Measurements from ENCODE around the gene CCDC154.
A peak's percentile ranks its signal among the peaks of the same experiment; 100 is the strongest.

CCDC154 gene

DNA sequence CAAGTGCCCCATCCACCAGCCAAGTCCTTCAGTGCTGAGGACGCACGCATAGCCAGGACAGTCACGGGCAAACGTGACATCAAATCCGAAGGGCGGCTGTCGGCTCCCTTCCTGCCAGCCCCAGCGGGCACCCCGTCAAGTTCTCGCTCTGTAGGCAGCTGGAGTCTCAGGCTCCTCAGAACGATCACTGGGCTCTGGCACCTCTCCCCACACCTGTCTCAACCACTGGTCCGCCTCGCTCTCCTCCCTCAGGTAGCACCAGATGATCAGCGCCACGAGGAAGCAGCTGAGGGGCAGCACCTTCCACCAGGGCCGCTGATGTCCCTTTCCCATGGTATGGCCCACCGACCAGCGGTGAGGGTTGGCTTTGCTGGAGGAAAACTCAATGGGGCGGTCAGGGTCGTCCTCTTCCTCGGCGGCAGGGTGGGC lies 24.2 kb downstream of the CCDC154 start:
- DNase-seq (ENCODE audit: low read depth in 2 of 2): no peak

DNA sequence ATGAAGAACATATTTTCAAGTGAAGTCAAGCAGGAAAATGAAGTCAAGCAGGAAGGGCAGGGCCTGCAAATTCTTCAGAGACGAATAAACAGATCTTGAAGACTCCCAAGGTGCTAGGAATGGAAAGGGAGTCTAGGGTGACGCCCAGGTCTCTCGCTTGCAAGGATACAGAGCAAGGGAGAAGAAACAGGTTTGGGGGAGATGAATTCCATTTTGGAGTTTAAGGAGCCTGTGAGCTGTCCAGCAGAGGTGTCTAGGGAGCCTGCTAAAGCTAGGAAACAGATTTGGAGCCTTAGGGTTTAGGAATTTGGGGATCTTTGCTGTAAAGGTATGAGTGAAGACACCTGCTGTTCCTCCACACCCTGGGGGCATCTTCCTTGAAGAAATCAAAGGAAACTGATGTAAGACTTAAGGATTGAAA lies 27.8 kb downstream of the CCDC154 start:
- DNase-seq (ENCODE audit: low read depth in 2 of 2): no peak

DNA sequence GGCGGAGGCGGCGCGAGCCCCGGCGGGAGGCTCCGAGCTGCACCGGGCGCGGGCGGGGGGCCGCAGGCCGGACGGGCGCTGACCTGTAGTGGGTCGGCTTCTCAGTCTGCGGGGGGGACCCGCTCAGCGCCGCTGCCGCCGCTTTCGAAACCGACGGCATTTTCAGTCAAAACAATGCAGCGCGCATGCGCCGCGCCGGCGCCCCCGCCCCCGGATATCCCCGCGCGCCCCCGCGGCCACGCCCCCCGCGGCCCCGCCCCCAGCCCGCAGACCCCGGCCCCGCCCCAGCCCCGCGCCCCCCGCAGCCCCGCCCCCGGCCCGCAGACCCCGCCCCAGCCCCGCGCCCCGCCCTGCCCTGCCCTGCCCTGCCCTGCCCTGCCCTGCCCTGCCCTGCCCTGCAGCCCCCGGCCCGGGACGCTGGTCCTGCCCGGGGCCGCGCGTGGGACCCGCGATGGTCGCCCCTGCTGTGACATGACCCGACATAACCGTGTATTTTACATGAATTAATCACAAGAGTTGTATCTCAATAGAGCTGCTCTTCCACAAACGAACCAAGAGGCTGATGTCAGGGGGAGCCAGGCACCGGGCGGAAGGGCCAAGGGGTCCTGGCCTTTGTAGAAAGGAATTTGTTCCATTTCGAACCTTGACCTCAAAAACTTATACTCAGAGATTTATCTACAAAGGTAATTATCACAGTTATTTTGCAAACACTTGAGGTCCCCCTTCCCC lies 29.7 kb downstream of the CCDC154 start, which contains the start of gene UNKL:
Gene UNKL (minus strand): TSS at position 173 of the 729 bp plus-strand sequence. CDS start 13 bp downstream, at position 160.
- DNase-seq (ENCODE audit: low read depth in 2 of 2): peak; percentile 64 to 66

DNA sequence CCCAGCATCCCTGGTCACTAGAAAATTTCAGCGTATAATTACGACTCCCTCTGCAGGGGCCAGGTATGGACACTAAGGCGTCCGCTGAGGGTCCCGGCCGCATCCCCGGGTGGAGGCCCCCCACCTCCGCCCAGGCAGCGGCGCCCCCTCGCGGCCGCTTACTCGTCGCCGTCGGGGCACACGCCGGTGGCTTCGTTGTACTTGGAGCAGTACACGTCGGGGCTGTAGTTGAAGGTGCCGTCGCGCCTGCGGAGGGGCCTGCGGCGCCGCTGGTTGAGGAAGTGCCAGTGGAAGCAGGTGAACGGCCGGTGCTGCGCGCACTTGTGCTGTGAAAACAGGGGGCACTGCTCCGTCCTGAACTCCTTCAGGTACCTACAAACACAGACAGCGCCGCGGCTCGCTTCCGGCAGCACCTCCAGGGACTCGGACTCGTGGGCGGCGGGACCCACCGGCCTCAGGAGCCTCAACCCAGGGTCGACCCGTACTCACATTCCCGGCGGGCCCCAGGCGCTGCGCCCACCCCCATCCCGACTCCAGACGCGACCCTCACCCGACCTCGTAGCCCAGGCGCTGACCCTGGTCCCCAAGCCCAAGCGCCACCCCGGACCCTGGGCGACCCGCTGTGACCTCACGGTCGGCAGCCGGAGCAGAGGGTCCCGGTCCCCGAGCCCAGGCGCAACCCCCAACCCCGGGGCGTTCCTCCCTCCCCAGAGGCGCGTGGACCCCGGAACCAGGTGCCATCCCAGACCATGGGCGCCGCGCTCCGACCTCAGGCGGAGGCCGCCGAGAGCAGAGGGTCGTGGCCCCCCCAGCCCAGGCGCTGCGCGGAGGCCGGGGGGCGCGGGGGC lies 30.4 kb downstream of the CCDC154 start:
- peak; percentile 24 to 25 for DNase-seq (ENCODE audit: low read depth in 2 of 2)

DNA sequence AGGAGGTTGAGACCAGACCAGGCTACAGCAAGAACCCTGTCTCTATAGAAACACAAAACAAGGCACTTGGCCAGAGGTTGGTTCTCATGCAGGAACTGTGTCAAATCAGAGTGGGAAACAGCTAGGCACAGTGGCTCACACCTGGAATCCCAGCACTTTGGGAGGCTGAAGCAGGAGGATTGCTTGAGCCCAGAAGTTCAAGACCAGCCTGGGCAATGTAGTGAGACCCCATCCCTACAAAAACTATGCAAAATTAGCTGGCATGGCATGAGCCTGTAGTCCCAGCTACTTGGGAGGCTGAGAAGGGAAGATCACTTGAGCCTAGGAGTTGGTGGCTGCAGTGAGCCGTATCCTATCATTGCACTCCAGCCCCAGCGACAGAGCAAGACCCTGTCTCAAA lies 31.5 kb downstream of the CCDC154 start:
- DNase-seq (ENCODE audit: low read depth in 2 of 2): no peak

DNA sequence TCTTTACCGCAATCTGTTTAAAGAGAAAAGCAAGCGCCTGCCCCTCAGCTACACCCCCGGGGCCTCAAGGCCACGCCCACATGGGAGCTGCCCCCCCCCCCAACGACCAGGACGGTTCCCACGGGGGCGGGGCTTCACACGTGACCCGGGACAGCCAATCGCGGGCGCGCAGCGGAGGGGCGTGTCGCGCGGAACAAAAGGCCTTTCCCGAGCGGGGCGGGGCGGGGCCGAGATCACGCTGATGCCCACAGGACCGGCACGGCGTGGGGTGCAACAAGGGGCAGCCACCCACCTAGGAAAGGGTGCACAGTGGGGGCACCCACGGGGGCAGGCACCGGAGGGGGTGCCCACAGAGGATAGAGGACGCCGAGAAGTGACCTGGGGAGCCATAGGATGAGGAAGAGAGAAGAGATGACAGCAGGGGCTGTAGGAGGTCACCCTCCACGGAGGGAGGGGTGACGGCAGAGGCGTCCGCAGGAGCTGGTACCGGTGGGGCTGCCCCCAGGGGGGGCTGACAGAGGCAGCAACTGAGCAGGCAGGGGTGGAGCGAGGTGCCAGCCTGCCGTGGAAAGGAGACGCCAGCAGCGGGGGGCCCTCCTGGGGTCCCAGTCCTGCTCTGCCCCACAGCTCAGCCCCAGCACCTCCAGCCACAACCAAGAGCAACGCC lies 36.1 kb downstream of the CCDC154 start:
- DNase-seq (ENCODE audit: low read depth in 2 of 2): peak; percentile 91 to 94

DNA sequence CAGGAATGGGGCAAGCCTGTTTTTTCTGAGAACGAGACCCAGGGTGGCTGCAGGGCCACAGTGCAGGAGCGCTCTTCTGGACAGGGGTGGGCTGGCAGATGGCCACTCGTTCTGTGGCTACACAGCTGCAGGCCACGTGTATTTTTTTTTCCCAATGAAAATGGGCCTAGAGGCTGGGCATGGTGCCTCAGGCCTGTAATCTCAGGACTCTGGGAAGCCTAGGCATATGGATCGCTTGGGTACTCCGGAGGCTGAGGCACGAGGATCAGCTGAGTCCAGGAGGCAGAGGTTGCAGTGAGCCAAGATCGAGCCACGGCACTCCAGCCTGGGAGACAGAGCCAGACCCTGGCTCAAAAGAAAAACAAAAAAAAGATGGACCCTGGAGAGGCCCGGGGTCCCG lies 36.6 kb downstream of the CCDC154 start:
- no peak for DNase-seq (ENCODE audit: low read depth in 2 of 2)

DNA sequence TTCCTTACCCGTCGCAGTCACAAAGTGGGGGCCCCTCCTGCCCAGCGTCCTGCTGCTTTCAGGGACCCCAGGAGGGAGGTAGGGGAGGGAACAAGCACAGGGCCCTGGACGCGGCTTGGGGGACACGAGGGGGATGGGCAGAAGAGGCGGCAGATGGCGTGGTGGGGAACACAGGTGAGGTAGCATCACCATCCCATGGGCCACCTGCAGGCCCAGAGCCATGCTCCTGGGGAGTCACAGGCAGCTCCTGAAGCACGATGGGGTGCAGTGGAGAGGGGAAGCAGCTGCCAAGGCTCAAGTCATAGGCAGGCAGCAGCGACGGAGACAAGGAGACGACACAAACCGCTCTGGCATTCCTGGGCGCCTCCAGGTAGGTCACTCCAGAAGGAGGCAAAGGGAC lies 40.6 kb downstream of the CCDC154 start:
- DNase-seq (ENCODE audit: low read depth in 2 of 2): no peak

DNA sequence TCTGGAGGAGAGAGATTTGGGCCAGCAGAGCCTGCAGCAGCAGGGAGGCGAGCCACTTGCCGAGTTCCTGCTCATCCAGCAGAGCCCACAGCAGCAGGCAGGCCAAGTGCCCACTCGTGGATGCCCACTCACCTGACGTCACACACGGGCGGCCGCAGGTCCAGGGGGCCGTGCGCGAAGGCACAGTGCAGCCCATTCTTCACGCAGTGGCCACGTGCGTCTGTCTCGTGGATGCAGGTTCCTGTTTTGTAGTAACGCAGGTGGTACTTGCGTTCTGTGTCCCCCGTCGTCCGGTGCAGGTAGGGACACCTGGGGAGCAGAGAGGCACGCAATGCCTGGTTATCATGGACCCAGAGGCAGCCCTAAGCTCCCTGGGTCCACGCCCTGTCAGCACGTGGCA lies 41.3 kb downstream of the CCDC154 start:
- DNase-seq (ENCODE audit: low read depth in 2 of 2): no peak

DNA sequence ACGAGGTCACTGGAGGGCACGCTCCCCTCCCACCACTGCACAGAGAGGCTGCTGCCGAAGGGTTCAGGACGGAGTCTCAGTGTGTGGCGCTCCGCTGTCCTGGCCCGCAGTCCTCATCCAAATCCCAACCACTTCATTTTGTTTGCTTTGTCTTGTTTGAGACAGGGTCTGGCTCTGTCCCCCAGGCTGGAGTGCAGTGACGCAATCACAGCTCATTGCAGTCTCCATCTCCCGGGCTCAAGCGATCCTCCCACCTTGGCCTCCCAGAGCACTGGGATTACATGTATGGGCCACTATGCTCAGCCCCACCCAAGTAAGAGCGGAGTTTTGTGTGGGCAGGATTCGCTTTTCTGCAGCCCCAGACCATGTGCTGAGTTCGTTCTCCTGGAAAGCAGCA lies 42.6 kb downstream of the CCDC154 start:
- DNase-seq (ENCODE audit: low read depth in 2 of 2): no peak

DNA sequence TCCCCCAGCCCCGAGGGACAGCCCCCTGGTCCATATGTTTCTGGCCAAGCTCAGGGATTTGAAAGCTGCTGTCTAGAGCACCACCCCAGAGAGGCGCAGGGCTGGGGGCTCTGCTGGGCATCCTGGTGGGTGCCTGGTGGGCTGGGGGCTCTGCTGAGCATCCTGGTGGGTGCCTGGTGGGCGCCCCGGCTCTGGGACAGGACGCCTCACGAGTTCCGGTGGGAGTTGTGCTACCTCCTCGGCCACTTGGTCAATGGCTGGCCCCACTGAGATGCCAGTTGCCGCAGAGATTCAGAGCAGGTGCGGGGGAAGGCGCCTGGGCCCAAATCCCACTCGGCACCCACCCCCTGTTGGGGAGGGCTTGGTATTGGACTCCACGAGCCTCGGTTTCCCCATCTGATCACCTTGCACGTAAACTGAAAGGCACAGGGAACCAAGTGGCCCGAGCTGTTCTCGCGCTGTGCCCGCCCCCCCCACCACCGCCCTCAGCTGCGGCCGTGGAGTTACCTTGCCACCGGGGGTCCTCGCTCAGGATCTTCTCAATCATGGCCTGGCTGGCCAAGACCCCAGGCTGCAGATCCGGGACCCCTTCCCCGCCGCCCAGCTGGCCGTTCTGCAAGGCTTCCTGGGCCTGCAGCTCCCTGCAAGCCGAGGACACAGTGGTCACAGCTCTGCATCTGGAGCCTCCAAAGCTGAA lies 43.1 kb downstream of the CCDC154 start:
- no peak for DNase-seq (ENCODE audit: low read depth in 2 of 2)

DNA sequence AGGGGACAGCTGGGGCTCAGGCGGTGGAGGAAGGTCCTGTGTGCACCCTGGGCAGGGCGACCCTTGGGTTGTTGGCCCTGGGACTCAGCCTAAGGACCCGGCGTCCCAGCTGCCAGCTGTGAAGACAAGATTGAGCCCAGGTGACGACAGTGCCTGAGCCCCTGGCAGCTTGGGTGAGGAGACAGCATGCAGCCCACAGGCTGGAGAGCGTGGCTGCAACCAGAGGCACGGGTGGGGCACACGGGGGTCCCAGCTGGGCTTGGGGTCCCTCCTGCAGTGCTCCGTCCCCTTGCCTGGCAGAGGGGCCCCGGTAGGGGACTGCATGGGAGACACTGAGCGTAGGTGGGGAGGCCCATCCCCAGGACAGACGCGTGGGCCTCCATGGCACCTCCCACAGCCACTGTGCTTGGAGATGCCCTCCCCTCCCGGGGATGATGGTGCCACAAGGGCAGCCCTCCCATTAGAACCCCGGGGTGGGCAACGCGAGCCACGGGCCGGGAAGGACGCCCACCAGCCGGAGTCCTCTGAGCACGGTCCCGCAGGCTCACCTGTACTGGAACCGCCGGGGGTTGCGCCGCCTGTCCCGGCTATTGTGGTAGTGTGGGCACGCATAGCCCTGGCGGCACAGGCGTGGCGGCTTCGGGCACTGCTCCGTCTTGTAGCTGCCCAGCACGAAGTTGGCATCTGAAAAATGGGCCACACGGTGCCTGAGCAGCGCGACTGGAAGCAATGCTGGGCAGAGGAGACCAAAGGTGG lies 45.4 kb downstream of the CCDC154 start:
- DNase-seq (ENCODE audit: low read depth in 2 of 2): no peak

DNA sequence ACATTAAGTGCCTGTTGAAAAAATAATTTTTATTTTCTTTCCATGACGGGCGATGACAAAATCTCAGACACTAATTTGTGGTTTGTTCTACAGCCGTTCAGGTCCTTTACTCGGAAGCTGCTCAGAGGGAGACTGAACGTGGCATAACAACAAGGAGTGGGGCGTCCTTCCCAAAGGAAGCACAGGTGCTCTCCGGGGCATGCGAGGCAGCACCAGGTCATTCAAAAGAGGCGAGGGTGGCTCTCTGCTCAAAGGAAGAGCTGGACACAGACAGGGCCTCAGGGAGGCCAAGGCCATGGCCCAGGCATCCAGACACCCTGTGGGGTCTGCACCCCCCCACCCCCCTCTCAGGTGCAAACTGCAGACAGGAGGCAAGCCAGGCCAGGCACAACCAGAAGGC lies 46.0 kb downstream of the CCDC154 start:
- no peak for DNase-seq (ENCODE audit: low read depth in 2 of 2)

DNA sequence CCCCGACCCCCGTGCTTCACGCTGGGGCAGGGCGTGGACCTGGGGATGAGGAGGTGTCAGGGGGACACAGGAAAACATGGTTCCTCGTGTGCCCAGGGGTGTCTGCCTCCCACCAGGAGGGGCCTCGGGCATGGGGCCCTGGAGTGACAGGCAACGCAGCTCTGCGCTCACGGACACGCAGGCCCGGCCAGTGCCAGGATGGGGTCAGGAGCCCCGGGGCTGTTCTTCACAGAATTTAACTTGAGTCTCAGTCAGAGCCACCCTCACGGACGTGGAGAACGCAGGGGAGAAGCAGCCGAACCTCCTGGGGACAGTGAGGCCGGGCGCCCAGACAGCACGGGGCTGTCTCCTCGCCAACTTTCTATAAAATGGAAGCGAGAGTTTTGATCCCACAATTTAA lies 46.6 kb downstream of the CCDC154 start:
- no peak for DNase-seq (ENCODE audit: low read depth in 2 of 2)

DNA sequence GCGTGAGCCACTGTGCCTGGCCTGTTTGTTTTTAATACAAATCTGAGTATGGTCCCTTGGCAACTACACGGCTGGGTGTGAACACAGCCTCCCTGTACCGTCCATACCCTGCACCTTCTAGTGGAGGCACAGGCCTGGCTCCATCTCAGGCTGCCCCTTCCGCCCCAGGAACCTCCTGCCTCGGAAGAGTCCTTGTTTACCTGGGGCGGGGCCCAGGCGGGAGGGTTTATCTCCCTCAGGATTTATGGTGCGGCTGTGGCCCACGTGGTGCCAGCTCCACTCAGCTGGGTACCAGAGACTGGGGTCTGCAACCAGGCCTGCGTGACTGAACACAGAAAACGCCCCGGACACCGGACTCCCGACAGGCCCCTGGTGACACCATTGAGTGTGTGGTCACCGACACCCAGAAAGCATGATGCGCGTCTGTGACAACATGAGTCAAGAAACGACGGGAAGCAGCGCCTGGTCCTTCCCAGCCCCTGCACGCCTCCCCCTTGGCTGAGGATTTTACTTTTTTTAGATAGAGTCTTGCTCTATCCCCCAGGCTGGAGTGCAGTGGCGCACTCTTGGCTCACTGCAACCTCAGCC lies 48.8 kb downstream of the CCDC154 start:
- no peak for DNase-seq (ENCODE audit: low read depth in 2 of 2)

DNA sequence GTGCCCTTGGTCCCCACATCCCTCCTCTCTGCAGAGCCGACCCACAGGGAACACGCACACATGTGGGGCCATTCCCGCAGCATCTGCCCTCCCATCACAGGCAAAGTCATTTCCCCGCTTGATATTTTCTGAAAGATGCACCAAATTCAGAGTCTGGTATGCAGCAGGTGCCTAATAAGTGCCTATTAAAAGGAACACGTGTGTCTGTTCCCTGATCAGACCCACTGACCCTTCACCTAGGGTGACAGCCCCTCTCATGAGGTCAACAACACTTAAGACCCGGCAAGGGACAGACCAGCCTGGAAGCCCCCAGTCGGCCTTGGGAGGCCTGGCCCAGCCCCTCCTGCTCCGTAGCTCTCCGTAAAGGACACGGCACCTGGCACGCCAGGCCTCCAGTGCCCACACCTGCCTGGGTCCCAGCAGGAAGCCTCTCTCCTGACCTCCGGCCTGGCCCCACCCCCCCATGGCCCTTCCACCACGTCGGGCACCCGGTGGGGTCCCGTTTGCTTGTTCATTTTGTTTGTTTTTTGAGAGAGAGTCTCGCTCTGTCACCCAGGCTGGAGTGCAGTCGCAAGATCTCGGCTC lies 49.9 kb downstream of the CCDC154 start:
- DNase-seq (ENCODE audit: low read depth in 2 of 2): no peak

DNA sequence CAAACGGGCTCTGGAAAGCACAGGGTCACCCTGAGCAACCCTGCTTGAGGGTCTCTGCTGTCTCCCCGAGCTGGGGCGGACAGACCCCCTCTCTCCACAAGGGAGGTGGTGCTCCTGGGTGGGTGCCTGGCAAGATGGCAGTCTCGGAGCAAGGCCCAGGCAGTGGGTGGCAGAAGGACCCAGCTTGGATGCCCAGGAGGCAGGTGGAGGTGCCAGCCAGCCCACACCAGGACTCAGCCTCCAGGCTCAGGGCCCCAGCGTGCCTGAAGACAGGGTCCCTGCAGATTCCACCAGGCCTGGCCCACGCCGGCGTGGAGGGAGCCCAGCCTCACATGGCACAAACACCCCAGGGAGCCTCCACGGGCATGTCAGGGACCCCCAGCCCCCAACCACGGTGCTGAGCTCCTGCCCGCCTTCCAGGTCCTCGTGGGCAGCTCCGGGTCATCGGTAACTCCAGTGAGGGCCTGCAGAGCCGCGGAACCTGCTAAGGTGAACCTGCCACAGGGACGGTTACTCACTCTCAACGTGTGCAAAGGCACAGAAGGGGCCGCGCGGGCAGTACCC lies 50.7 kb downstream of the CCDC154 start:
- no peak for DNase-seq (ENCODE audit: low read depth in 2 of 2)

DNA sequence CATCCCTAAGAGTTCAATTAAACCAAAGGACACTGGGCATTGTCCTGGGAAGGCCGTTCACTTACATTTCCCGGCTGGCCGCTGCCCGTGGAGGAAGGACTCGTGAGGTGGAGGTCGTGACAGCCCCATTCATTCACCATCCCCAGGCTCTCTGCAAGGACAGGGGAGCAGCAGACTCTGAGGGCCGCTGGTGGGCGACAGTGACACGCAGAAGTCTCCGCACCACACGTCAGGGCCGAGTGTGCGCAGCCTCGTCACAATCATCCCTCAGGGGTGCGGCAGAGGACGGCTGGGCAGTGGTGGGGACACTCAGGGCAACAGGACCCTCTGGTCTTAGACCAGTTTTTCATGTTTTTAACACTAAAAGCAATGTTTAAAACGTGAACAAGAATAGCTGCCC lies 51.5 kb downstream of the CCDC154 start:
- no peak for DNase-seq (ENCODE audit: low read depth in 2 of 2)

DNA sequence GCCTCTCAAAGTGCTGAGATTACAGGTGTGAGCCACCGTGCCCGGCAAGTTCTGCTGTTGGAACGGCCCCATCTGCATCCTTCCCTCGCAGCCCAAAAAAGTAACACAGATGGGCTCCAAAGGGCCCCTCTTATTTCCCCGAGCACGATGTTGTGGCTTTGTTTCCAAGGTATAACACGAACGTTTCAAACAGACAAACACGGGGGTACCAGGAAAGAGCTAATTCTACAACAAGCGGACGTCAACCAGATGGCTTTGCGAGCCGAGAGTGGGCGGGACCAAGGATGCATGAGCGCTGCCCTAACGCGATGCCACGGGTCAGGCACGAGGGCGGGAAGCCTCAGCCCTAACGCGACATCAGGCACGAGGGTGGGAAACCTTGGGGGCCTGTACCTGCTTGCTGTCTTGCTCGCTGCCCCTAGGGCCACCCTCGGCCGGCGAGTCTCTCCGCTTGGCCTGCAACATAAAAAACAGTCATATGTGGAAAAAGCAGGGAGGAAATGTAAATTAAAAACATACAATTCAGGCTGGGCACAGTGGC lies 54.0 kb downstream of the CCDC154 start:
- no peak for DNase-seq (ENCODE audit: low read depth in 2 of 2)

DNA sequence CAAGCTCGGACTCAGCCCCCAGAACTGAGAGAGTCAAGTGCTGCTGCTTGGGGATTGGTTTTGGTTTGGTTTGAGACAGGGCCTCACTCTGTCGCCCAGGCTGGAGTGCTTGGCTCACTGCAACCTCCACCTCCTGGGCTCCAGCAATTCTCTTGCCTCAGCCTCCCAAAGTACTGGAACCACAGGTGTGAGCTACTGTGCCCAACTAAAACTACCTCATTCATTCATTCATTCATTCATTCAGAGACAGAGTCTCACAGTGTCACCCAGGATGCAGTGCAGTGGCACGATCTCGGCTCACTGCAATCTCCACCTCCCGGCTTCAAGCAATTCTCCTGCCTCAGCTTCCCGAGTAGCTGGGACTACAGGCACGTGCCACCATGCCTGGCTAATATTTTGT lies 54.6 kb downstream of the CCDC154 start:
- DNase-seq (ENCODE audit: low read depth in 2 of 2): no peak

Measured in activated CD8-positive, alpha-beta memory T cell treated with anti-CD3 and anti-CD28 coated beads for 4 hours (primary cell).